GM12801 (cell line): ENCODE data around the gene NEIL3.

Source experiments
- CTCF ChIP-seq: IDR thresholded peaks from one replicate; pipeline ENCODE4 v1.5.1; 2011; ENCODE audit warnings: control low read depth; ENCODE audit not compliant: insufficient read length; ENCODE audit errors: extremely low read depth

The NEIL3 gene

GRCh38 chr4:177386278-177386815 is 76.7 kb downstream of the NEIL3 start:
- TF ChIP-seq CTCF = no peak

GRCh38 chr4:177391287-177391686 is 81.6 kb downstream of the NEIL3 start:
- no peak for TF ChIP-seq CTCF

DNA sequence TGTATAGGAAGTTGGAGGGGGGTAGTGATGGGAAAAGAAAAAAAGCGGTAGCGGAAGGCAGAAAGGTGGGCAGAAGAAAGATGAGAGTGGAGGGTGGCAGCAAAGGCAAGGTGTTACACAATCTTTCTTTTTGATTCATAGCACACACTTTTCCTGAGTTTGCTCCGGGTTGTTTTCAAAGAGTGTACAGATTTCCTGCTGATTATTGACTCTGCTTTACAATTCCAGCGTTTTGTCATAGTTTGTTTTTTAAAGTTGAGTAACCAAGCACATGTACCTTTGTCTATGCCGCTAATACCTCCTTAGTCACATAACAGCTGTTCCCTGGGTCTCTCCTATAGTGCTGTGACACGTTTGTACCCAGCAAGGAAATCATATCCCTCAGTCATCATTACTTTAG is 82.3 kb downstream of the NEIL3 start:
- no peak for TF ChIP-seq CTCF

GRCh38 chr4:177393236-177393635 is 83.6 kb downstream of the NEIL3 start:
- TF ChIP-seq CTCF = no peak

DNA sequence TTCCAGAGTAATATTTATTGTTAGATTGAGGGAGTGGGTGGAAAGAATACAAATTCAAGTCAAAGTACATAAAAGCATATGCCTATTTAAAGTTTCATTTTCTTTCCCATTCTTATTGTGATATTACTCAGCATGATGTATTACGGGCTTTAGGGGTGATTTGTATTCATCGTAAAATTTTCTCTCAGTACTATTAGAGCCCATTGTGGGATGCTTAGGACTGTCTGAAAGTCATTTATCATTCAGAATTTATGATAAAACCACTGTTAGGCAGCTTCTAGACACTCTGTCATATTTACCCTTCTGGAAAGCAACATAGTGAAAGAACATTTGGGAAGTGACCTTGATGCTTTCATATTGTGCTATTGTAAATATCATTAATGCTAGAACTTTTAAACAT is 86.7 kb downstream of the NEIL3 start:
- no peak for TF ChIP-seq CTCF

- no peak for TF ChIP-seq CTCF
Measured at GRCh38 chr4:177400030-177400429, 90.4 kb downstream of the NEIL3 start.

DNA sequence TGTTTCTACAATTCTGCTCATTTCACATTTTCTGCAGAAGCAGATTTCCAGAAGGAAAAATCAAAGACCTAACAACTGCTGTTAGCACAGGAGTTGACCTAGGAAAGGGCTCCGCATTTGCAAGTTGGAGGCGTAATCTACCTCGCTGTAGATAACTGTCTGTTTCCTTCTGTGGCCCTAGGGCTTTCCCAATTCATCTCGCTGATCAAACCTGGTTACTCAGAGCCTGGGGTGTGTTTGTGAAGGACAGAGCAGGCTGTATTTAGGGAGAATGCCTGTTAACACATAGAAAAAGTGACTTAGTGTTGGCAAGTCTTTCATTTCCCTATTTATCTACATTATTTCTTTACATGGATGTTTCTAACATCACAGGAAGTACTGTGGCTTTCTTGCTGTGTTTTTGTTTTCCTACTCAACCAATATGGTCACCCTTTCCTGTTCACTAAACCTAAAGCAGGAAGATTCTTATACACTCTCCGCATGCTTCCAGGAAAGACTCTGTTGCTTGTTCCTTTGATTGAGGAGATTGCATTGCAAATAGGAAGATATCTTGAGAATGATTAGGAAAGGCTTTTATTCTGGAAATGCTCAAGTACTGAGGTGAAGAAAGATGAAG is 92.1 kb downstream of the NEIL3 start:
- no peak for TF ChIP-seq CTCF
